Muscle of back (tissue), 13 donors: ENCODE data around the gene KRTAP5-11. TPM values are rescaled to one million over a fixed set of nuclear protein-coding genes. Genes with fewer than 3 reads are reported as not detected.
"Not testable (repeated sequence)": the region's sequence is repeated elsewhere in the genome, so short reads cannot be mapped to it uniquely, and the experiment has no call there.

Source experiments
- DNase-seq, 3 donors: peaks; one replicate each; pipeline versions ENCODE4 v3.0.0 to v3.0.0-alpha.2; 2013
- long read RNA-seq, 9 donors: transcript quantifications; one replicate each; lab custom pipeline, GENCODE V29; 2026
- polyA plus RNA-seq, 10 donors: library from polyadenylated mRNA; unstranded; fragments of 120-200 nt; gene quantifications; one replicate each; pipeline ENCODE4 v1.2.1, GENCODE V29; 2013; ENCODE audit not compliant: insufficient read length in 10 of 10

KRTAP5-11 gene, protein sequence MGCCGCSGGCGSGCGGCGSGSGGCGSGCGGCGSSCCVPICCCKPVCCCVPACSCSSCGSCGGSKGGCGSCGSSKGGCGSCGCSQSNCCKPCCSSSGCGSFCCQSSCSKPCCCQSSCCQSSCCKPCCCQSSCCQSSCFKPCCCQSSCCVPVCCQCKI
- polyA plus RNA-seq: under 1 TPM in 1 of 10 donors, not detected in 9; 0.59 TPM
- long read RNA-seq, donor 1: 0 reads
- long read RNA-seq, donor 2: 0 reads
- long read RNA-seq, donor 3: 0 reads
- long read RNA-seq, donor 4: 0 reads
- long read RNA-seq, donor 5: 0 reads
- long read RNA-seq, donor 6: 0 reads
- long read RNA-seq, donor 7: 0 reads
- long read RNA-seq, donor 8: 0 reads
- long read RNA-seq, donor 9: 0 reads

DNA sequence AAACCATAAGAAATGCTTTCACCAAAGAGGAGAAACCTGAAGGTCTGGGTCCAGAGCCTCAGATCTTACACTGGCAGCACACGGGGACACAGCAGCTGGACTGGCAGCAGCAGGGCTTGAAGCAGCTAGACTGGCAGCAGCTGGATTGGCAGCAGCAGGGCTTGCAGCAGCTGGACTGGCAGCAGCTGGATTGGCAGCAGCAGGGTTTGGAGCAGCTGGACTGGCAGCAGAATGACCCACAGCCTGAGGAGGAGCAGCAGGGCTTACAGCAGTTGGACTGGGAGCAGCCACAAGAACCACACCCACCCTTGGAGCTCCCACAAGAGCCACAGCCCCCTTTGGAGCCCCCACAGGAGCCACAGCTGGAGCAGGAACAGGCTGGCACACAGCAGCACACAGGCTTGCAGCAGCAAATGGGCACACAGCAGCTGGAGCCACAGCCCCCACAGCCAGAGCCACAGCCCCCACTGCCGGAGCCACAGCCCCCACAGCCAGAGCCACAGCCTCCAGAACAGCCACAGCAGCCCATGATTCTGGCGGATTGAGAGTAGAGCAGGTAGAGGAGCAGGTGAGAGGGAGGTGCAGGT, at the start of gene KRTAP5-11:
Gene KRTAP5-11 (minus strand): TSS at position 567 of the 587 bp plus-strand sequence. CDS start 38 bp downstream, at position 529.
- no peak for DNase-seq

DNA sequence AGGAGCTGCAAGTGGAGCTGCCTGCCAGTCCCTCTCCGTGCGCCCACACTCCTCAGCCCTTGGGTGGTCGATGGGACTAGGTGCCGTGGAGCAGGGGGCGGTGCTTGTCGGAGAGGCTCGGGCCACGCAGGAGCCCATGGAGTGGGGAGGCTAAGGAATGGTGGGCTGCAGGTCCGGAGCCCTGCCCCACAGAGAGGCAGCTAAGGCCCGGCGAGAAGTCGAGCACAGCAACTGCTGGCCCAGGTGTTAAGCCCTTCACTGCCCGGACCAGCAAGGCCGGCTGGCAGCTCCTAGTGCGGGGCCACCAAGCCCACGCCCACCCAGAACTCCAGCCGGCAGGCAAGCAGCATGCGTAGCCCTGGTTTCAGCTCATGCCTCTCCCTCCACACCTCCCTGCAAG, 48.9 kb upstream of the KRTAP5-11 start:
- DNase-seq: not testable (repeated sequence)

DNA sequence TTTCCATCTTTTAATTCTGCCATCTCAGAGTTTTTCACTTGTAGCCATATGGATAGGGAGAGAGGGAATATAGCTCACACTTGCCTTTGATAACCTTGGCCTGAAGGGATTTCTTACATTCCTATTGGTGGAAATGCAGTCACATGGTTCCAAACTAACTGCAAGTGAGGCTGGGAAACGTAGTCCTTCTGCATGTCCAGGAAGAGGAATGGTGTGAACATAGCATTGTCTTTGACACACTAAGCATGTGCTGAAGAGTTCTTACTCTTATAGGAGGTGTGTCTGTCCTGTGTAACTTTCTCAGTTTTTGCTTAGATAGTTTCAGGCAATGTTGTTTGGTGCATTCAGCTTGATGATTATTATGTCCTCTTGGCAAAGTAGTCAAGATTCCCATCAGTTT, 47.4 kb upstream of the KRTAP5-11 start:
- DNase-seq: not testable (repeated sequence)

DNA sequence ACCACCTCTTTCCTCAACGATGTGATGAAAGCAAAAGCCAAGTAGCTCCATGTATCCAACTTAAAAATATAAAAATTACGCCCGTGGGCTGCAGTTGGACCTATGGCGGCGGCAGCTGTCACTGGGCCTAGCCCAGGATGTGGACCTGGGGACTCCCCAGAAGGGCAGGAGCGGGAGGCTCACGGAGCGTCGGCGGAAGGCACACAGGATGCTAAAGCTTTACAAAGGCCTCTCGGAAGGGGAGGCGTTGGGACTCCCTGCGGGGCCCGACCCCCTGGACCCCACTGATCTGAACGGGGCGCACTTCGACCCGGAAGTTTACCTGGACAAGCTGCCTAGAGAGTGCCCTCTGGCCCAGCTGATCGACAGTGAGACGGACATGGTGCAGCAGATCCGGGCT, 46.3 kb upstream of the KRTAP5-11 start:
- DNase-seq: not testable (repeated sequence)

DNA sequence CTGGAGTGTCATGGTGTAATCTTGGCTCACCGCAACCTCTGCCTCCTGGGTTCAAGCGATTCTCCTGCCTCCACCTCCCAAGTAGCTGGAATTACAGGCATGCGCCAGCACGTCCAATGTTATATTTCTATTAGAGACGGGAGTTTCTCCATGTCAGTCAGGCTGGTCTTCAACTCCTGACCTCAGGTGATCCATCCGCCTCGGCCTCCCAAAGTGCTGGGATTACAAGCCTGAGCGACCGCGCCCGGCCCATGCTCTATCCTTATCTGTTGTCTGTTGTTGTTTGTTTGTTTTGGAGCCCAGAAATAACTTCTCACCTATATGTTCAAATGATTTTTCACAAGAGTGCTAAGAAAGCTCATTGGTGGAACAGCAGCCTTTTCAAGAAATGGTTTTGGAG, 40.6 kb upstream of the KRTAP5-11 start:
- DNase-seq: not testable (repeated sequence)

DNA sequence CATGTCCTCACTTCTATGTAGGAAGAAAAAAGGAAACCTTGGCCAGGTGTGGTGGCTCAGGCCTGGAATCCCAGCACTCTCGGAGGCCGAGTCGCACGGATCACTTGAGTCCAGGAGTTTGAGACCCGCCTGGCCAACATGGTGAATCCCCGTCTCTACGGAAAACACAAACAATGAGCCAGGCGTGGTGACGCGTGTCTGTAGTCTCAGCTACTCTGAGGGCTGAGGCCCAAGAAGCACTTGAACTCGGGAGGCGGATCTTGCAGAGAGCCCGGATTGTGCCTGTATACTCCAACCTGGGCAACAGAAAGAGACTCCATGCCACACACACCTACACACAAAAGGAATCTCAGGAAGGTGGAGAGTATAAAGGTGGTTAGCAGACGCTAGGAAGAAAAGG, 39.9 kb upstream of the KRTAP5-11 start:
- DNase-seq: not testable (repeated sequence)

DNA sequence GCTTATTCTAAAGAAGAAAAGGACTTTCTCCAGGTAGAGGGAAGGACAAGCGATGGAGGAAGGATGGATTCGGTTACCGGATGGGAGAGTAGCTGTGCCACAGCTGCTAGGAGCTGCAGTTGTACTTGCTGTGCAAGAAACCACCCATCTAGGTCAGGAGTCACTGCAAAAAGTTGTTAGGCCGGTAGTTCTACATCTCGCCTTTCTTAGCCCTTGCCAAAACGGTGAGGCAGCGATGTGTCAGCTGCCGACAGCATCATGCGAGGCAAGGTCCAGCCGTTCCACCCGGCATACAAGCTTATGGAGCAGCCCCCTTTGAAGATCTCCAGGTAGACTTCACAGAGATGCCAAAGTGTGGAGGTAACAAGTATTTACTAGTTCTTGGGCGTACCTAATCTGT, 32.3 kb upstream of the KRTAP5-11 start:
- not testable (repeated sequence) for DNase-seq

DNA sequence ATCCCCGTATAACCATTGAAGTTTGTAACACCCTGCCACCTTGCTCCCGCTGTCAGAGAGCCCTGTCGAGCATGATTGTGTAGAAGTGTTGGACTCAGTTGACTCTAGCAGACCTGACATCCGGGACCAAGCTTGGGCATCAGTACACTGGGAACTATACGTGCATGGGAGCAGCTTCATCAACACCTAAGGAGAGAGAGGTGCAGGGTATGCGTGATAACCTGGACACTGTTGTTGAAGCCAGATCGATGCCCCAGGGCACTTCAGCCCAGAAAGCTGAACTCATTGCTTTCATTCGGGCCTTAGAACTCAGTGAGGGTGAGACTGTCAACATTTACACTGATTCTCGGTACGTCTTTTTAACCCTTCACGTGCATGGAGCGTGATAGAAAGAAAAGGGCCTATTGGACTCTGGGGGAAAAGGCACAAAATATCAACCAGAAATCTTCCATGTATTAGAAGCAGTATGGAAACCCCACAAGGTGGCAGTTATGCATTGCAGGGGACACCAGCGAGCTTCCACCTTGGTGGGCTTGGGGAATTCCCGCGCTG, 31.8 kb upstream of the KRTAP5-11 start:
- not testable (repeated sequence) for DNase-seq

DNA sequence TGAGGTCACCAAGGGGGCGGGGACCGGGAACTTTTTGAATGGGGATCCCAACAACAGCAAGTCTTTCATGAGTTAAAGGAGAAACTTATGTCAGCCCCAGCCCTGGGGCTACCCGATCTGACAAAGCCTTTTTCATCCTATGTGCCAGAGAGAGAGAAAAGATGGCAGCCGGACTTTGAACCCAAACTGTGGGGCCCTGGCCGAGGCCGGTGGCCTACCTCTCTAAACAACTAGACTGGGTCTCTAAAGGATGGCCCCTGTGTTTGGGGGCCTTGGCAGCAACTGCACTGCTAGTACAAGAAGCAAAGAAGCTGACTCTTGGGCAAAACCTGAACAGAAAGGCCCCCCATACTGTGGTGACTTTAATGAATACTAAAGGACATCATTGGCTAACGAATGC, 31.3 kb upstream of the KRTAP5-11 start:
- DNase-seq: not testable (repeated sequence)

DNA sequence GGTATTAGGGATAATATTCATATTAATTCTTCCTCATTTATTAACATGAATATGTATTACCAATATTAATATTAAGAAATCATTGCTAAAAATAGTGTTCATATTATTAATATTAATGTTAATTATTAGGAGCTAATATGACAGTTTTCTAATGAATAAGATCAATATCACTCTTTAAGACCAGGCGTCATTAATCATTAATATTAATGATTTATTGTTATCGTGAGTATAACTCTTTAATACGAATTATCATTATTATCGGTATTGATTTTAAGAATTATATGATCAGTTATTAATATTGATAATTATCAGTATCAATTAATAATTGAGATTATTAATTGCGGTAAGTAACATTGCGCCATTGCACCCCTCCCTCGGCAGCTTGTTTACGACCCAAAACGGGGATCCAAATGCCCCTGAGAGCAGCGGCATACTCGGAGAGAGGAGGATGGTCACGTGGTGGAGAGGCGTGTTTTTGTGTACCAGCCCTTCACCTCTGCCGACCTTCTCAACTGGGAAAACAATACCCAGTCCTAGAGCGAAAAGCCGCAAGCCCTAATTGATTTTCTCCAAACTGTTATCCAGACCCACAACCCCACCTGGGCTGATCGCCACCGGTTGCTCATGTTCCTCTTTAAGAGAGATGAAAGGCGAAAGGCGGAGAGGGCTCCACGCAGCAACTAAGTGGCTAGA, 28.7 kb upstream of the KRTAP5-11 start:
- not testable (repeated sequence) for DNase-seq

DNA sequence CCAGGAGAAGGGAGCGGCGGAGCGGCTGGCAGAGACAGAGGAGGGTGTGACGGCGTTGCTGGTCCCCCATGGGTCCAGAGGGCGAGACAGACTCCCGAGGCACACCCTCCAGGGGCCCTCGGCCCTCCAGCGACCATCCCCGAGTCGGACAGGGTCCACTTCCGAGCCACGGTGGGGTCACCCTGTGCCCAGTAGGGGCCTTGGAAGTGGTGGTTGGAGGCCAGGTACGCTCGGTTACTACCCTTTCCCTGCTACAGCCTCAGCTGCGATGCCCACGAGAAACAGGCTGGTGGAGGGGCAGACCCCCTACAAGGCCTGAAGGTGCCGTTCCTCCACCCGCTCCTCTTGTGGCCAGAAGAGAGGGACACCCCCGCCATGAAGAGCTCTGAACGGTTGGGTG, 25.6 kb upstream of the KRTAP5-11 start:
- DNase-seq: not testable (repeated sequence)

DNA sequence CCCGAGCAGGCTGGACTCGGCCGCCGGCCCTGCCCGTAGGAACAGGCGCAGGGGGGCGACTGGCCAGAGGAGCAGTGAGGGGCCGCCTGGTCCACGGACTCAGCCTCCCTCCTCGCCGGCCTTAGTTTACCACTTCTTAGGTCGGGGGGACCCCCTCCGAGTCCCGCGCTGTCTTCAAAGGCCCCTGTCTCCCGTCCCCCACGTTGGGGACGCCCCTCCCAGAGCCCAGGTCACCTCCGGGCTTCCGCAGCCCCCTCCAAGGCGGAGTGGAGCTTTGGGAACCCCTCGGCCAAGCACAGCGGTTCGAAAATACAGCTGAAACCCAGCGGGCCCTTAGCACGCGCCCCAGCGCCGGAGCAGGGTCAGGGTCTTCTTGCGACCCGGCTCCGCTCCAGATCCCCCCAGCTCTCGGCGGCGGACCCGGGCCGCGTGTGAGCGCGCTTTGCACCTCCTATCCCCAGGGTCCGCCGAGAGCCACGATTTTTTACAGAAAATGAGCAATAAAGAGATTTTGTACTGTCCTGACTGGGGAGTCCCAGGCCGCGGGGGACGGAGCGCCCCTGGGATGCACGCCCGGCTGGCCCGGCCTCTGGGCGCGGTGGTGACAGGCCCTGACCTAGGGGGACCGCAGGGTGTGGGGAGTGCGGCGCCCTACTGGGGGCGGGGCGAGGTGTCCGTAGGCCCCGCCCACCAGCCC, 25.0 kb upstream of the KRTAP5-11 start:
- DNase-seq: not testable (repeated sequence)

DNA sequence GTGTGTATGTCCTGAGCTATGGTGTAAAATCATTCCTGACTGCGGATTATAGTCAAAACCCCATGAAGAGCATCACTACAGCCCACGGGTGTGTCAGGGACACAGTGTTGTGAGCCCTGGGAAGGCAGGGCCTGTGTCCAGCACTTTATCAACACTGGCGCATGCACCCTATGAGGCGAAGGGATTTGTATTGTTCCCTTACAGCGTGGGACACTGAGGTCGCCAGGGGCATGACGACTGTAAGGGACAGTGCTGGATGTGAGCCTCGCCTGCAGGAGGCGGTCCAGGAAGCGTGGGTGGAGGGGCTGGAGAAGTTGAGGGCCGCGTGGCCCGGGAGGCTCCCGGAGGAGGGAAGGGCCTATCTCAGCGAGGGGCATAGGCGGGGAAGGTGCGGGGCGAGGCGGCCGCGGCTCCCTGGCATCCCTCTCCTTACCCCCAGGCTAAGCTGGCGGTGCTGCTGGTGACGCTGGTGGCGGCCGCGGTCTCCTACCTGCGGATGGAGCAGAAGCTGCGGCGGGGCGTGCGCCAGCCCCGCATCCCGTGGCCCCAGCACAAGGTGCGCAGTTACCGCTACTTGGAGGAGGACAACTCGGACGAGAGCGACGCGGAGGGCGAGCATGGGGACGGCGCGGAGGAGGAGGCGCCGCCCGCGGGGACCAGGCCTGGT, 24.3 kb upstream of the KRTAP5-11 start:
- DNase-seq: not testable (repeated sequence)

DNA sequence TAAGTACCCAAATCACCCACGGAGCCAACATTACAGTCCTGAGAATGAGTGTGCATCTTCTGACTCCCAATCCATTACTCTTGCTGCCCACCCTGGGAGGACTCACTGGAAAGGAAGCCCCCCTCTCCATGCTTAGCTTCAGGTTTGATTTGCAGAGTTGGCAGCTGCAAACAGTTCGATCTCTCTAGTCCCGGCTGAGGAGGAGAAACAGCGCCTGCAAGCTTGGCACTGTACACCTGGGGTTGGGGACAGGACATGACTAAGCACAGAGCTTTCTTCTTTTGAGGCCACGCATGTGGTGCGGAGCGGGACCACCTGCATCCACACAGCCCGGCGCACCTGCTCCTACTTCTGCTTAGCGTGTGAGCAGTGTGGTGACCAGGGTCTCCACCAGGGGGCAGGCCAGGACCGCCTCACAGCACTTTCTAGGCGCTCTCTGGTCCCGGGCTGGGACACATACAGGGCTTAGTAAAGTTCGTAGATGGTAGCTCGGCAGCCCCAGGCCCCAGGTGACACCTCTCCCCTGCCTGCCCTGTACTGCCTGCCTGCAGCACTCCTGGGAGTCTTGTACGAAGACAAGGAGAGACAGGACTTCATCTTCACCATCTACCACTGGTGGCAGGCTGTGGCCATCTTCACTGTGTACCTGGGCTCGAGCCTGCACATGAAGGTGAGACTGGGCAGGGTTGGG, 22.3 kb upstream of the KRTAP5-11 start:
- not testable (repeated sequence) for DNase-seq

DNA sequence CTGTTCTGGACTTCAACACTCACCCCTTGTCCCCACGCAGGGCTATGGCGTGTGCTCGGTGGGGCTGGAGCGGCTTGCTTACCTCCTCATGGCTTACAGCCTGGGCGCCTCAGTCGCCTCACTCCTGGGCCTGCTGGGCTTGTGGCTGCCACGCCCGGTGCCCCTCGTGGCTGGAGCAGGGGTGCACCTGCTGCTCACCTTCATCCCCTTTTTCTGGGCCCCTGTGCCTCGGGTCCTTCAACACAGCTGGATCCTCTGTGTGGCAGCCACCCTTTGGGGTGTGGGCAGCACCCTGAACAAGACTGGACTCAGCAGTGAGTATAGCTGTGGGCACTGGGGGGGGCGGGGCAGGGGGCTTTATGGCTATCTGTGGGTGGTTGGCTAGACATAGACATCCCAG, 20.5 kb upstream of the KRTAP5-11 start:
- not testable (repeated sequence) for DNase-seq

DNA sequence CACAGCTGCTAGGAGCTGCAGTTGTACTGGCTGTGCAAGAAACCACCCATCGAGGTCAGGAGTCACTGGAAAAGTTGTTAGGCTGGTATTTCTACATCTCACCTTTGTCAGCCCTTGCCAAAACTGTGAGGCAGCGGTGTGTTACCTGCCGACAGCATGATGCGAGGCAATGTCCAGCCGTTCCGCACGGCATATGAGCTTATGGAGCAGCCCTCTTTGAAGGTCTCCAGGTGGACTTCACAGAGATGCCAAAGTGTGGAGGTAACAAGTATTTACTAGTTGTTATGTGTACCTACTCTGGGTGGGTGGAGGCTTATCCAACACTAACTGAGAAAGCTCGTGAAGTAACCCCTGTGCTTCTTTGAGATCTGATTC, 6.9 kb upstream of the KRTAP5-11 start:
- not testable (repeated sequence) for DNase-seq

DNA sequence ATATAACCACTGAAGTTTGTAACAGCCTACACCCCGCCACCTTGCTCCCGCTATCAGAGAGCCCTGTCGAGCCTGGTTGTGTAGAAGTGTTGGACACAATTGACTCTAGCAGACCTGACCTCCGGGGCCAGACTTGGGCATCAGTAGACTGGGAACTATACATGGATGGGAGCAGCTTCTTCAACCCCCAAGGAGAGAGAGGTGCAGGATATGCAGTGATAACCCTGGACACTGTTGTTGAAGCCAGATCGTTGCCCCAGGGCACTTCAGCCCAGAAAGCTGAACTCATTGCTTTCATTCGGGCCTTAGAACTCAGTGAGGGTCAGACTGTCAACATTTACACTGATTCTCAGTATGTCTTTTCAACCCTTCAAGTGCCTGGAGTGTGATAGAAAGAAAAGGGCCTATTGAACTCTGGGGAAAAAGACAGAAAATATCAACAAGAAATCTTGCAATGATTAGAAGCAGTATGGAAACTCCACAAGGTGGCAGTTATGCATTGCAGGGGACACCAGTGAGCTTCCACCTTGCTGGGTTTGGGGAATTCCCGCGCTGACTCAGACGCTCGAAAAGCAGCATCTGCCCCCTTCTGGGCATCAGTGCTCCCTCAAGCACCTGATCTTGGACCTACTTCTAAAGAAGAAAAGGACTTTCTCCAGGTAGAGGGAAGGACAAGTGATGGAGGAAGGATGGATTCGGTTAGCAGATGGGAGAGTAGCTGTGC, 6.3 kb upstream of the KRTAP5-11 start:
- DNase-seq: not testable (repeated sequence)

DNA sequence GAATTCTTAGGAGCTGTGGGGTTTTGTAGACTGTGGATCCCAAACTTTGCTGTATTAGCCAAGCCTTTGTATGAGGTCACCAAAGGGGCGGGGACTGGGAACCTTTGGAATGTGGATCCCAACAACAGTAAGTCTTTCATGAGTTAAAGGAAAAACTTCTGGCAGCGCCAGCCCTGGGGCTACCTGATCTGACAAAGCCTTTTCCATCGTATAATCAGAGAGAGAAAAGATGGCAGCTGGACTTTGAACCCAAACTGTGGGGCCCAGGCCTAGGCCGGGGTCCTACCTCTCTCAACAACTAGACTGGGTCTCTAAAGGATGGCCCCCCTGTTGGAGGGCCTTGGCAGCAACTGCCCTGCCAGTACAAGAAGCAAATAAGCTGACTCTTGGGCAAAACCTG, 5.6 kb upstream of the KRTAP5-11 start:
- not testable (repeated sequence) for DNase-seq

DNA sequence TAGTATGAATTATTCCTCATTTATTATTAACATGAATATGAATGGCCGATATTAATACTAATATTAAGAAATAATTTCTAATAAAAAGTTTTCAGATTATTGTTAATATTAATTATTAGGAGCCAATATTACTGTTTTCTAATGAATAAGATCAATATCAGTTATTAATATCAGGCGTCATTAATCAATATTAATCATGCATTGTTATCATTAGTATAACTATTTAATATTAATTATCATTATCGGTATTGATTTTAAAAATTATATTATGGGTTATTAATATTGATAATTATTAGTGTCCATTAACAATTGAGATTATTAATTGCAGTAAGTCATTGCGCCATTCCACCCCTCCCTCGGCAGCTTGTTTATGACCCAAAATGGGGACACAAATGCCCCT, 3.0 kb upstream of the KRTAP5-11 start:
- not testable (repeated sequence) for DNase-seq

DNA sequence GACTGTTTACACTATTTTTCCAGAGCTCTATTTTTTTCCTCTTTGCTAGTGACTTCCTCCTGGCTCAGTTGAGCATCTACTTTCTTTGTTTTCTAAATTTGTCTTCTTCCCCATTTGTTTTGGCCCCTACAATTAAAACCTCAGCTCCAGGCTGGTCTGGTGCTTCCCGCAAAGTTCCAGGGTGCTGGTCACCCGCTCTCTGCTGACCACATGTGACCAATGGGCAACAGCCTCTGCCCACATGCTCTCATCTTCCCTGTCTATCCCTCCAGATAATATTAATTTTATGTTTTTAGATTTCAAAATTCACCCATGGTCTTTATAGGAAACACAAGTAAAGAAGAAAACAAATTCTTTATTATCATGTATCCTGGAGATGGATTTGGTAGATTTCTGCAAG, 294 bp upstream of the KRTAP5-11 start:
- not testable (repeated sequence) for DNase-seq
